HG03196 (cell line): Measurements from ENCODE around the gene GAGE12H.
"Not testable (repeated sequence)": the region's sequence is repeated elsewhere in the genome, so short reads cannot be mapped to it uniquely, and the experiment has no call there.

ENCODE experiments used
- ATAC-seq: cut with Tn5 transposase; IDR thresholded peaks from one replicate; pipeline ENCODE4 v1.9.1; 2021; ENCODE audit not compliant: unreplicated experiment

GAGE12H gene, protein sequence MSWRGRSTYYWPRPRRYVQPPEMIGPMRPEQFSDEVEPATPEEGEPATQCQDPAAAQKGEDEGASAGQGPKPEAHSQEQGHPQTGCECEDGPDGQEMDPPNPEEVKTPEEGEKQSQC

DNA sequence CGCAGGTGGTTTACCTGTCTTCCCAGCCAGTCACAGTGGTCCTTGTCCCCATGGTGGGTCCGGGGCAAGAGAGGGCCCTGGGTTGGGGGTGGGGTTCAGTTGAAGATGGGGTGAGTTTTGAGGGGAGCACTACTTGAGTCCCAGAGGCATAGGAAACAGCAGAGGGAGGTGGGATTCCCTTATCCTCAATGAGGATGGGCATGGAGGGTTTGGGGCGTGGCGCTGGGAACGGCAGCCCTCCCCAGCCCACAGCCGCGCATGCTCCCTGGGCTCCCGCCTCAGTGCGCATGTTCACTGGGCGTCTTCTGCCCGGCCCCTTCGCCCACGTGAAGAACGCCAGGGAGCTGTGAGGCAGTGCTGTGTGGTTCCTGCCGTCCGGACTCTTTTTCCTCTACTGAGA lies at the start of gene GAGE12H:
Gene GAGE12H, plus strand, starts transcription at position 301 of the 400 bp plus-strand sequence. CDS start 1,155 bp downstream, outside the sequence.
- not testable (repeated sequence) for ATAC-seq

DNA sequence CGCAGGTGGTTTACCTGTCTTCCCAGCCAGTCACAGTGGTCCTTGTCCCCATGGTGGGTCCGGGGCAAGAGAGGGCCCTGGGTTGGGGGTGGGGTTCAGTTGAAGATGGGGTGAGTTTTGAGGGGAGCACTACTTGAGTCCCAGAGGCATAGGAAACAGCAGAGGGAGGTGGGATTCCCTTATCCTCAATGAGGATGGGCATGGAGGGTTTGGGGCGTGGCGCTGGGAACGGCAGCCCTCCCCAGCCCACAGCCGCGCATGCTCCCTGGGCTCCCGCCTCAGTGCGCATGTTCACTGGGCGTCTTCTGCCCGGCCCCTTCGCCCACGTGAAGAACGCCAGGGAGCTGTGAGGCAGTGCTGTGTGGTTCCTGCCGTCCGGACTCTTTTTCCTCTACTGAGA lies 47.9 kb upstream of the GAGE12H start, which contains the start of gene GAGE12C:
Gene GAGE12C, plus strand, starts transcription at position 301 of the 400 bp plus-strand sequence. CDS start 1,155 bp downstream, outside the sequence.
- not testable (repeated sequence) for ATAC-seq

DNA sequence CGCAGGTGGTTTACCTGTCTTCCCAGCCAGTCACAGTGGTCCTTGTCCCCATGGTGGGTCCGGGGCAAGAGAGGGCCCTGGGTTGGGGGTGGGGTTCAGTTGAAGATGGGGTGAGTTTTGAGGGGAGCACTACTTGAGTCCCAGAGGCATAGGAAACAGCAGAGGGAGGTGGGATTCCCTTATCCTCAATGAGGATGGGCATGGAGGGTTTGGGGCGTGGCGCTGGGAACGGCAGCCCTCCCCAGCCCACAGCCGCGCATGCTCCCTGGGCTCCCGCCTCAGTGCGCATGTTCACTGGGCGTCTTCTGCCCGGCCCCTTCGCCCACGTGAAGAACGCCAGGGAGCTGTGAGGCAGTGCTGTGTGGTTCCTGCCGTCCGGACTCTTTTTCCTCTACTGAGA lies 38.3 kb upstream of the GAGE12H start, which contains the start of gene GAGE12D:
Gene GAGE12D, plus strand, starts transcription at position 301 of the 400 bp plus-strand sequence. CDS start 1,155 bp downstream, outside the sequence.
- ATAC-seq: not testable (repeated sequence)

DNA sequence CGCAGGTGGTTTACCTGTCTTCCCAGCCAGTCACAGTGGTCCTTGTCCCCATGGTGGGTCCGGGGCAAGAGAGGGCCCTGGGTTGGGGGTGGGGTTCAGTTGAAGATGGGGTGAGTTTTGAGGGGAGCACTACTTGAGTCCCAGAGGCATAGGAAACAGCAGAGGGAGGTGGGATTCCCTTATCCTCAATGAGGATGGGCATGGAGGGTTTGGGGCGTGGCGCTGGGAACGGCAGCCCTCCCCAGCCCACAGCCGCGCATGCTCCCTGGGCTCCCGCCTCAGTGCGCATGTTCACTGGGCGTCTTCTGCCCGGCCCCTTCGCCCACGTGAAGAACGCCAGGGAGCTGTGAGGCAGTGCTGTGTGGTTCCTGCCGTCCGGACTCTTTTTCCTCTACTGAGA lies 28.8 kb upstream of the GAGE12H start, which contains the start of gene GAGE12E:
Gene GAGE12E, plus strand, starts transcription at position 301 of the 400 bp plus-strand sequence. CDS start 1,155 bp downstream, outside the sequence.
- ATAC-seq: not testable (repeated sequence)

DNA sequence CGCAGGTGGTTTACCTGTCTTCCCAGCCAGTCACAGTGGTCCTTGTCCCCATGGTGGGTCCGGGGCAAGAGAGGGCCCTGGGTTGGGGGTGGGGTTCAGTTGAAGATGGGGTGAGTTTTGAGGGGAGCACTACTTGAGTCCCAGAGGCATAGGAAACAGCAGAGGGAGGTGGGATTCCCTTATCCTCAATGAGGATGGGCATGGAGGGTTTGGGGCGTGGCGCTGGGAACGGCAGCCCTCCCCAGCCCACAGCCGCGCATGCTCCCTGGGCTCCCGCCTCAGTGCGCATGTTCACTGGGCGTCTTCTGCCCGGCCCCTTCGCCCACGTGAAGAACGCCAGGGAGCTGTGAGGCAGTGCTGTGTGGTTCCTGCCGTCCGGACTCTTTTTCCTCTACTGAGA lies 19.2 kb upstream of the GAGE12H start, which contains the start of gene GAGE12F:
Gene GAGE12F, plus strand, starts transcription at position 301 of the 400 bp plus-strand sequence. CDS start 1,155 bp downstream, outside the sequence.
- not testable (repeated sequence) for ATAC-seq

DNA sequence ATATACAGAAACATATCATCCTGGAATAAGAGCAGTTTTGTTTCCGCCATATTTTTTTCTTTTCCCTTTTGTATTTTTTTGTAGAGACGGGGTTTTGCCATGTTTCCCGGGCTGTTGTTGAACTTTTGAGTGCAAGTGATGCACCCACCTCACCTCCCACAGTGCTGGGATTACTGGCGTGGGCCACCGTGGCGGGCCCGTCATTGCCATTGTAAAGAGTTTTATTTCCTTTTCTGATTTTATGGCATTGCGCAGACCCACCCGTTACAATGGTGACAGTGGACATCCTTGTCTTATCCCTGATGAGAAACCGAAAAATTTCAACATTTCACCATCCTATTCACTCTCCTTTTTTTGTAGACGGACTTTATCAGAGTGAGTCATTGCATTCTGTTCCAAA lies 11.0 kb upstream of the GAGE12H start:
- not testable (repeated sequence) for ATAC-seq

DNA sequence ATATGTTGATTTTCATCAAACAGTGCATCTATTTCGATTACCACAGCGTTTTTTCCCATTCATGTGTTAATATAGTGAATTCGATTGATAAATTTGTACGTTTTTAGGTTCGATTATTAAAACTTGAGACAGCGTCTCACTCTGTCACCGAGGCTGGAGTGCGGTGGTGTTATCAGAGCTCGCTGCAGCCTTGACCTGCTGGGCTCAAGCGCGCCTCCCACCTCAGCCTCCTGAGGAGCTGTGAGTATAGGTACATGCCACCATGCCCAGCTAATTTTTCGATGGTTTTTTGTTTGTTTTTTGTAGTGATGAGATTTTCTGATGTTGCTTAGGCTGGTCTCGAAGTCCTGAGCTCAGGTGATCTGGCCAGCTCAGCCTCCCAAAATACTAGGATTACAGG lies 10.6 kb upstream of the GAGE12H start:
- ATAC-seq: not testable (repeated sequence)

DNA sequence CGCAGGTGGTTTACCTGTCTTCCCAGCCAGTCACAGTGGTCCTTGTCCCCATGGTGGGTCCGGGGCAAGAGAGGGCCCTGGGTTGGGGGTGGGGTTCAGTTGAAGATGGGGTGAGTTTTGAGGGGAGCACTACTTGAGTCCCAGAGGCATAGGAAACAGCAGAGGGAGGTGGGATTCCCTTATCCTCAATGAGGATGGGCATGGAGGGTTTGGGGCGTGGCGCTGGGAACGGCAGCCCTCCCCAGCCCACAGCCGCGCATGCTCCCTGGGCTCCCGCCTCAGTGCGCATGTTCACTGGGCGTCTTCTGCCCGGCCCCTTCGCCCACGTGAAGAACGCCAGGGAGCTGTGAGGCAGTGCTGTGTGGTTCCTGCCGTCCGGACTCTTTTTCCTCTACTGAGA lies 9.6 kb upstream of the GAGE12H start, which contains the start of gene GAGE12G:
Gene GAGE12G, plus strand, starts transcription at position 301 of the 400 bp plus-strand sequence. CDS start 1,155 bp downstream, outside the sequence.
- not testable (repeated sequence) for ATAC-seq

DNA sequence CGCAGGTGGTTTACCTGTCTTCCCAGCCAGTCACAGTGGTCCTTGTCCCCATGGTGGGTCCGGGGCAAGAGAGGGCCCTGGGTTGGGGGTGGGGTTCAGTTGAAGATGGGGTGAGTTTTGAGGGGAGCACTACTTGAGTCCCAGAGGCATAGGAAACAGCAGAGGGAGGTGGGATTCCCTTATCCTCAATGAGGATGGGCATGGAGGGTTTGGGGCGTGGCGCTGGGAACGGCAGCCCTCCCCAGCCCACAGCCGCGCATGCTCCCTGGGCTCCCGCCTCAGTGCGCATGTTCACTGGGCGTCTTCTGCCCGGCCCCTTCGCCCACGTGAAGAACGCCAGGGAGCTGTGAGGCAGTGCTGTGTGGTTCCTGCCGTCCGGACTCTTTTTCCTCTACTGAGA lies 9.4 kb downstream of the GAGE12H start, which contains the start of gene GAGE2A:
Gene GAGE2A, plus strand, starts transcription at position 301 of the 400 bp plus-strand sequence. CDS start 1,155 bp downstream, outside the sequence.
- ATAC-seq: not testable (repeated sequence)

DNA sequence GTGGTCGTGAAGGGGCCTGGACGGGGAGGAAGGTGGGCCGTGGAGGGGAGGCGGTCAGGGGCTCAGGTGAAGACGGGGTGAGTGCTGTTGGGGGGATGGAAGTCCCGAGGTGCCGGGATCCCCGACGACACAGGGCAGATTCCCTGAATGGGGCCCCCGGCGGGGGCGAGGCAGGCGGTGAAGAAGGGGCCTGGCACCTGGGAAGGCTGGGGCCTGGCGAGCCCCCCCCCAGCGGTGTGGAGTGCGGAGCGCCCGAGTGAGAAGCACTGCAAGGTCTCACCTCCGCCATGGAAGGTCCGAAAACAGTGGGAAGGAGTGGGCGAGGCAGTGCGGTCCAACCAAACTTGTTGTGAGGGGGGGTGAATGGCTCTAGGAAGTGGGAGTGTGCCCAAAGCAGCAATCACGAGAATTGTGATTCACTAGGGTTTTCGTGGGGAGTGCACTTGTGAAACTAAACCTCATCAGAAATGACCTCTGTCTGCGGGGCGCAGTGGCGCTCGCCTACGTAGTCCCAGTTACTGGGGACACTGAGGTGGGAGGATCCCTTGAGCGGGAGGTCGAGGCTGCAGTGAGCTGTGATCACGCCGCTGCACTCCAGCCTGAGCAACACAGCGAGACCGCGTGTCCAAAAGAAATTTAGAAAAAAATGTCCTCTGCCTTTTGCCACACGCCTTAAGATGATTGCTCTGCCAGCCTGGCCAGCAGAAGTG lies 10.2 kb downstream of the GAGE12H start:
- not testable (repeated sequence) for ATAC-seq

DNA sequence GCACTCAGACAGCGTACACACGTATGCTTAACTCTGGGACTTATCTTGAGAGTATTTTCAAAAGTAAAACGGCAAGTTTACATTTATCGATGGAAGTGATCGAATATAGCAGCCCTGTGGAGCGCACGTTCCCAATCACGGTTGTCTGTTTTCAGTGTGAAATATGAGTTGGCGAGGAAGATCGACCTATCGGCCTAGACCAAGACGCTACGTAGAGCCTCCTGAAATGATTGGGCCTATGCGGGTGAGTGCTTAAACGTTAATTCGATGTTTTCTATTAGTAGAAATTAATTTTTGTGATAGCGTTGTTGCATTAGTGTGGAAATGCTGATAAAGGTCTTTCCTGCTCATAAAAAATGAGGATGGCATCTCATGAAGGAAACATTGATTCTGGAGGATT lies 10.7 kb downstream of the GAGE12H start:
- not testable (repeated sequence) for ATAC-seq

DNA sequence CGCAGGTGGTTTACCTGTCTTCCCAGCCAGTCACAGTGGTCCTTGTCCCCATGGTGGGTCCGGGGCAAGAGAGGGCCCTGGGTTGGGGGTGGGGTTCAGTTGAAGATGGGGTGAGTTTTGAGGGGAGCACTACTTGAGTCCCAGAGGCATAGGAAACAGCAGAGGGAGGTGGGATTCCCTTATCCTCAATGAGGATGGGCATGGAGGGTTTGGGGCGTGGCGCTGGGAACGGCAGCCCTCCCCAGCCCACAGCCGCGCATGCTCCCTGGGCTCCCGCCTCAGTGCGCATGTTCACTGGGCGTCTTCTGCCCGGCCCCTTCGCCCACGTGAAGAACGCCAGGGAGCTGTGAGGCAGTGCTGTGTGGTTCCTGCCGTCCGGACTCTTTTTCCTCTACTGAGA lies 19.0 kb downstream of the GAGE12H start, which contains the start of gene GAGE1:
Gene GAGE1, plus strand, starts transcription at position 301 of the 400 bp plus-strand sequence. CDS start 1,155 bp downstream, outside the sequence.
- not testable (repeated sequence) for ATAC-seq

DNA sequence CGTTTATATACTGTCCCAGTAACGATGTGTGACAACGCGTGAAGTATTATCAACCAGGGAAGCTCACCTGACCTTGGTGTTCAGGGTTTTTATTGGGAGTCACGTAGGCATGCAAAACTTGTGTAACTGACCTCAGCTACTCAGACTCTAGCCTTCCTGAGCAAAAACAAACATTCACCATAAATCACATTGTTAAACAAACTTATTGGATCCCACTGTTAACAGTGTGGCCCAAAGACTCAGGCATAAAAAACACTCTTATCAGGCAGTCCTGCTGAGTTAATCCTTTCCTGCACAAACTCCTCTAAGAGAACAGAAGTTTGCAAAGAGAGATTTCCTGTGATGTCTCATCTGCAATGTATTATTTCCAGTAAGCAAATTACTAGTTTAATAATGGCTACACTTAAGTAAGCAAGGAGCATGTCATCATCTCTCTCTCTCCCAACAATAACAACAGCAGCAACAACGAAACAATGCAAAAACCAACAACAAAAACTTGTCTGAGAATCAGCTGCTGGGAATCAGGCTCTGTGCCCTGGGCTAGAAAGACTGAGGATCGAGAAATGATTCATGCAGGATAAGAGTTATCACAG lies 31.1 kb downstream of the GAGE12H start:
- no peak for ATAC-seq

DNA sequence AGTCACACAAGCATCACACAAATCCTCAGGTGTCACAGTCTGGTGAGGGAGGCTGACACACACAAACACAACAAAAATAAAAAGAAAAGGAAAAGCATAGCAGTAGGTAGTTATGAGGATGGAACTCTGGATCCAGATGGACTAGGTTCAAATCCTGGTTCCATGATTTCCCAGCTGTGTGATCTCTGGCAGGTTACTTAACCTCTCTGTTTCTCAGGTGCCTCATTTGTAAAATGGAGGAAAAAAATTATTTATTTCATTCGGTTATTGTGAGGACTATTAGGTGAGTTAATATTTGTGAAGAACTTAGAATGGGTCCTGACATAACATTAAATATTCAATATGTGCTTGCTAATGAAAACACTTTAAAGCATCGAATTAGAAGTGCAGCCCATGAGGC lies 38.8 kb downstream of the GAGE12H start:
- ATAC-seq: no peak

DNA sequence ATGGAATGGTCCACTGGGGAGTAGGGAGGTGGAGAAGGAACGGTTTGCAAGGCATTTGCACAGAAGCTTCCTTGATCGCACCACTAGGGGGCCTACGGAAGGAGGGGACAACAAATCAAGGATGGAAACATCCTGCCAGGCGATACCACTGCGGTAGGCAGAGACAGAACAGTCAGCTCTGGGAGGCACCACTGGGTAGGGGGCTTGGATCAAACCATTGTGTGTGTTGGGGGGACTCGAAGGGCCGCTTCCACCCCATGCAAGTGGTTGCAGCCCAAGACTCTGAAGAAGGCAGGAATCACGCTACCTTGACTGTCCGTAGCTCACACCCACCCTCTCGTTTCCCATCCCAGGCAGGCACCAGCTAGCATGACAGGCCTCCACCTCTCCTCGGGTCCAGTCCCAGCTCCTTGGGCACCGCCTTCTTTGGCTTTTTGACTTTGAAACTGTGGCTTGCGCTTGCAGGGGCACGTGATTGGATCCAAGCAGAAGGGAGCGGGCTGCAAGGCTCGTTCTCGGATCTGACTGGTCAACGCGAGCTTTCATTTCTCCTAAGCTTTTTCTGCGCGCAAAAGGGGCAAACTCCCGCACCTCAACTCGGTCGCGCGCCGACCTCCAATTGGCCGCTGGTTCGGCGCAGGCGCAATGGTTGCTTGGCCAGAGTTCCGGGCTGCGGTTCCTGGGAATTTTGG lies 47.5 kb downstream of the GAGE12H start:
- ATAC-seq: no peak
